SU-DHL-6 (cell line): ENCODE data around the gene TMEM170B.

Experiments used
- H2AFZ ChIP-seq: fragments of 200-600 bp; sonication (generic); 2 replicates; pipeline ENCODE4 v1.6.1; 2014; ENCODE audit warnings: low read depth, mild to moderate bottlenecking, moderate library complexity, mixed read lengths, antibody characterized with exemption, low read length; ENCODE audit not compliant: severe bottlenecking
- H3F3A ChIP-seq: fragments of 200-600 bp; shearing (Covaris generic); 2 replicates; pipeline ENCODE4 v1.6.0; 2016; ENCODE audit warnings: antibody characterized with exemption, mild to moderate bottlenecking; ENCODE audit not compliant: insufficient read depth
- H3K27ac ChIP-seq: fragments of 200-600 bp; sonication (generic); 2 replicates; pipeline ENCODE4 v1.5.1; 2016; ENCODE audit warnings: low read depth, mild to moderate bottlenecking, low read length, moderate library complexity, mixed read lengths
- H3K27me3 ChIP-seq: fragments of 200-600 bp; sonication (generic), shearing (Covaris generic); 2 replicates; pipeline ENCODE4 v1.6.0; 2014; ENCODE audit warnings: mild to moderate bottlenecking, low read length
- H3K36me3 ChIP-seq: fragments of 200-600 bp; sonication (generic); 2 replicates; pipeline ENCODE4 v1.6.1; 2014; ENCODE audit warnings: mild to moderate bottlenecking, low read length, mixed read lengths
- H3K4me2 ChIP-seq: fragments of 300-600, 200-600 bp; shearing (Covaris generic), sonication (generic); 2 replicates; pipeline ENCODE4 v1.6.0; 2014; ENCODE audit warnings: low read length, low read depth, mild to moderate bottlenecking; ENCODE audit not compliant: poor library complexity, severe bottlenecking
- H3K4me3 ChIP-seq: fragments of 200-600 bp; sonication (generic); 2 replicates; pipeline ENCODE4 v1.5.1; 2014; ENCODE audit warnings: antibody characterized with exemption, low read length, mild to moderate bottlenecking, mixed read lengths; ENCODE audit not compliant: insufficient read depth, poor library complexity, severe bottlenecking
- H3K79me2 ChIP-seq: fragments of 200-600 bp; sonication (generic); 2 replicates; pipeline ENCODE4 v1.6.1; 2014; ENCODE audit warnings: mild to moderate bottlenecking, low read length, moderate library complexity; ENCODE audit not compliant: insufficient read depth
- H3K9ac ChIP-seq: fragments of 200-600 bp; sonication (generic); 2 replicates; pipeline ENCODE4 v1.7.0; 2014; ENCODE audit warnings: mild to moderate bottlenecking, low read length
- H3K9me2 ChIP-seq: fragments of 200-600 bp; sonication (generic); replicated peaks from 2 replicates; pipeline ENCODE4 v1.6.1; 2014; ENCODE audit warnings: low read length; ENCODE audit not compliant: insufficient read depth
- H3K9me3 ChIP-seq: fragments of 200-600 bp; sonication (generic); 2 replicates; pipeline ENCODE4 v1.6.1; 2014; ENCODE audit warnings: low read length, mixed read lengths; ENCODE audit not compliant: insufficient read depth
- H4K20me1 ChIP-seq: fragments of 200-600 bp; sonication (generic); 2 replicates; pipeline ENCODE4 v1.6.1; 2014; ENCODE audit warnings: low read depth, mild to moderate bottlenecking, antibody characterized with exemption, low read length, moderate library complexity, mixed read lengths
- EZH2phosphoT487 ChIP-seq: fragments of 200-600 bp; sonication (generic), shearing (Covaris generic); conservative IDR thresholded peaks from 2 replicates; pipeline ENCODE4 v1.6.1; 2018; ENCODE audit warnings: mild to moderate bottlenecking, antibody characterized with exemption, low read length, moderate library complexity, mixed read lengths
- TF ChIP-seq, protein P1 (sequence below): fragments of 200-600 bp; sonication (generic); IDR thresholded peaks from one replicate; pipeline ENCODE4 v1.5.1; 2017; ENCODE audit warnings: antibody characterized with exemption, mild to moderate bottlenecking, low read length, moderate library complexity; ENCODE audit not compliant: insufficient read depth, poor library complexity, severe bottlenecking

TMEM170B gene

DNA sequence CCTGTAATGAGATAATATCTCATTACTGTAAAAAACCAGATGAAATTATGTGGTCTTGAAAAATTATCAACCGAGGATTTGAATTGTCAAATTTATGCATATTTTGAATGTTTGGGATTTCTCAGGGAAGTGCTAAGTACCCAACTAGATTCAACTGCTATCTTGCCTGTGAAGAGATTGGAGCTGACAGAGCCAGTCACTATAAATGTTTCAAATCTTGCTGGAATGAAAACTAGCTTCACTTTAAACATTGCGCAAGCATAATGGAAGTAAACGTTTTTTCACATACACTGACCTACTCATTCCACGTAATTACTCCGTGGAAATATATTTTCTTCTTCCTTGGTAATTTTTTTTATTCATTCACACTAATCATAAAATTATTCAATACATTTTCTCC, 46.7 kb downstream of the TMEM170B start:
- no peaks in the 10 kb centered on the region for H3F3A ChIP-seq
- no peaks in the 10 kb centered on the region for H3K27me3 ChIP-seq
- TF ChIP-seq, protein P1, sequence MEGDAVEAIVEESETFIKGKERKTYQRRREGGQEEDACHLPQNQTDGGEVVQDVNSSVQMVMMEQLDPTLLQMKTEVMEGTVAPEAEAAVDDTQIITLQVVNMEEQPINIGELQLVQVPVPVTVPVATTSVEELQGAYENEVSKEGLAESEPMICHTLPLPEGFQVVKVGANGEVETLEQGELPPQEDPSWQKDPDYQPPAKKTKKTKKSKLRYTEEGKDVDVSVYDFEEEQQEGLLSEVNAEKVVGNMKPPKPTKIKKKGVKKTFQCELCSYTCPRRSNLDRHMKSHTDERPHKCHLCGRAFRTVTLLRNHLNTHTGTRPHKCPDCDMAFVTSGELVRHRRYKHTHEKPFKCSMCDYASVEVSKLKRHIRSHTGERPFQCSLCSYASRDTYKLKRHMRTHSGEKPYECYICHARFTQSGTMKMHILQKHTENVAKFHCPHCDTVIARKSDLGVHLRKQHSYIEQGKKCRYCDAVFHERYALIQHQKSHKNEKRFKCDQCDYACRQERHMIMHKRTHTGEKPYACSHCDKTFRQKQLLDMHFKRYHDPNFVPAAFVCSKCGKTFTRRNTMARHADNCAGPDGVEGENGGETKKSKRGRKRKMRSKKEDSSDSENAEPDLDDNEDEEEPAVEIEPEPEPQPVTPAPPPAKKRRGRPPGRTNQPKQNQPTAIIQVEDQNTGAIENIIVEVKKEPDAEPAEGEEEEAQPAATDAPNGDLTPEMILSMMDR, result no peak
- no peak for TF ChIP-seq EZH2phosphoT487
- no peak overlapping the region for H3K4me3 ChIP-seq
- no peaks in the 10 kb centered on the region for H4K20me1 ChIP-seq
- no peak overlapping the region for H3K27ac ChIP-seq
- no peaks in the 10 kb centered on the region for H3K36me3 ChIP-seq
- H2AFZ ChIP-seq, result no peak overlapping the region
- H3K9me3 ChIP-seq, result no peaks in the 10 kb centered on the region
- H3K4me2 ChIP-seq, result no peak overlapping the region
- no peak overlapping the region for H3K9ac ChIP-seq
- no peaks in the 10 kb centered on the region for H3K79me2 ChIP-seq
- H3K9me2 ChIP-seq, result no peaks in the 10 kb centered on the region

DNA sequence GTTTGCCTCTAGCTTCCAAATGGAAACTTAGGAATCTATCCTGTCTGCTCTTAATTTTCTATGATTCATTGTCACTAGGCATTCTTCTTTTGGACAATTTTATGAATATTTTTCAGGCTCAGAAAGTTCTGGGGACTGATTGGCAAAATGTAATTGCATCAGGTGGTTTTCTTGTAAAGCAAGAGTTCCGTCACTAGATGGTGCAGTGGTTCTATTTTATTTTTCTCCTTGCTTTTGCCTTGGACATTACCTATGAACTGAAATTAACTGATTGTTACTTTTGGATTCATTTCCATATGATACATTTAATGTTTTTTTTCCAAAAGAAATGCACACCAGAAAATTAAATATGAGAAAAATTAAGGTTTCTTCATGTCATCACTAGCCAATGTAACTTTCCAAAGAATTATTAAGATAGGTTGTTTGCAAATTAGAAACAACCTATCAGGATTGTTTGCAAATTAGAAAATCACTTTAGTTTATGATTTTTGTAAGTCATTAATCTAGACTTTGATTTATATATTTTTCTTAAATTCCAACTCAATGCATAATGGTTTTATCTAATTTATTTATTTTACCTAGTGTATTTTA, 48.0 kb downstream of the TMEM170B start:
- Histone ChIP-seq H3K27me3 (no peaks in the 10 kb centered on the region), H3K36me3 (no peaks in the 10 kb centered on the region), H3K9me3 (no peaks in the 10 kb centered on the region), H3F3A (no peaks in the 10 kb centered on the region), H3K9me2 (no peaks in the 10 kb centered on the region), H4K20me1 (no peaks in the 10 kb centered on the region), H3K9ac (no peak overlapping the region), H3K27ac (no peak overlapping the region), H2AFZ (no peak overlapping the region), H3K79me2 (no peaks in the 10 kb centered on the region), H3K4me3 (no peak overlapping the region), H3K4me2 (no peak overlapping the region)
- TF ChIP-seq, protein P1, result peak; percentile 86
- no peak for TF ChIP-seq EZH2phosphoT487

DNA sequence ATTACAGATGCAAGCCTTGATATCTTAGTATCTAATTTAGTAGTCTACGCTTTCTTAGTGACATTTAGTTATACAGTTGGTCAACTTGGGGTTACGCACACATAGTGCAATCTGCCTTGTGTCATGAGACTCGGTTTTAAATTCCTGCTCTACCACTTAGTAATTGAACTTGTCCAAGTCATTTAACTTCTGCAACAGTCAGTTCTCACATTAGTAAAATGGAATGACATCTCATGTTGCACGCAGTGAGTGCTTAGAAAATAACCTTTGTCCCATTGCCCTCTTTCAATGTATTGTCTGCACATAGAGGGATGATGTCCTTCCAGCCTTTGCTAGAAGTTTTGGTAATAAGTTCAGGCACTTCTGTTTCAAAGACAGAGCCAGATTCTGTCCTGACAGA, 48.6 kb downstream of the TMEM170B start:
- Histone ChIP-seq H3K9ac (no peak overlapping the region), H3K36me3 (no peaks in the 10 kb centered on the region), H3K27me3 (no peaks in the 10 kb centered on the region), H3F3A (no peaks in the 10 kb centered on the region), H3K9me3 (no peaks in the 10 kb centered on the region), H4K20me1 (no peaks in the 10 kb centered on the region), H3K4me2 (no peak overlapping the region), H3K27ac (no peak overlapping the region), H3K4me3 (no peak overlapping the region), H2AFZ (no peak overlapping the region), H3K79me2 (no peaks in the 10 kb centered on the region), H3K9me2 (no peaks in the 10 kb centered on the region)
- TF ChIP-seq, protein P1, result no peak
- no peak for TF ChIP-seq EZH2phosphoT487

DNA sequence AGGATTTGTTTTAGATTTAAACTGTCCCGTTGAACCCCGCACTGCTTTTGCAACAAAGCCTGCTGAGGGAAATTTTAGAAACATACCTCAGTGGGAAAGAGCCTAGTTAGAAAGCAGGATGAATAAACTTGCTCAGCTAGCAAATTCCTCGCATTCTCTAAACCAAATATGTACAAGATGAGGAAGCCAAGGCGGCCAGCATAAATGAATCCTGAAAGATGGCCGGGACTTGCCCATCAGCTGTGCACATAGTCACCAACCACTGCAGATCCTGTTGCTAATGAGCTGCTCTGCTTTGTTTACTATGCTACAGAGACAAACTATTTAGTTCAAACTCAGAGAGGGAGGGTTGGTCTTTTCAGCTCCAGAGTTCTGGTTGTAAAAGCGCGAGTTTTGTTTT, 49.0 kb downstream of the TMEM170B start:
- Histone ChIP-seq H3K27me3 (no peaks in the 10 kb centered on the region), H3F3A (no peaks in the 10 kb centered on the region), H4K20me1 (no peaks in the 10 kb centered on the region), H3K9ac (no peak overlapping the region), H3K27ac (no peak overlapping the region), H3K79me2 (no peaks in the 10 kb centered on the region), H2AFZ (no peak overlapping the region), H3K36me3 (no peaks in the 10 kb centered on the region), H3K4me2 (no peak overlapping the region), H3K4me3 (no peak overlapping the region), H3K9me3 (no peaks in the 10 kb centered on the region), H3K9me2 (no peaks in the 10 kb centered on the region)
- TF ChIP-seq, protein P1, result no peak
- no peak for TF ChIP-seq EZH2phosphoT487
